HG03103 (cell line): ENCODE measurements around the gene BICRA.
"Not testable (repeated sequence)": the region's sequence is repeated elsewhere in the genome, so short reads cannot be mapped to it uniquely, and the experiment has no call there.

Source experiments
- ATAC-seq: cut with Tn5 transposase; IDR thresholded peaks from one replicate; pipeline ENCODE4 v1.9.1; 2021; ENCODE audit warnings: low read depth; ENCODE audit not compliant: unreplicated experiment

BICRA gene

GRCh38 chr19:47707135-47707925, 98.4 kb downstream of the BICRA start:
- no peak for ATAC-seq

- no peak for ATAC-seq
Measured at GRCh38 chr19:47711652-47712242, 102.8 kb downstream of the BICRA start.

- no peak for ATAC-seq
Measured at GRCh38 chr19:47713046-47714021, 104.4 kb downstream of the BICRA start, which contains the start of gene EHD2. EHD2 (plus strand) TSS chr19:47713422; CDS start chr19:47716613, 3,191 bp downstream.

GRCh38 chr19:47714339-47714738, 105.4 kb downstream of the BICRA start:
- no peak for ATAC-seq

GRCh38 chr19:47714855-47715254, 105.9 kb downstream of the BICRA start:
- not testable (repeated sequence) for ATAC-seq

- ATAC-seq = no peak
Measured at GRCh38 chr19:47716270-47716937, 107.5 kb downstream of the BICRA start.

- not testable (repeated sequence) for ATAC-seq
Measured at GRCh38 chr19:47718415-47719046, 109.6 kb downstream of the BICRA start.

GRCh38 chr19:47719047-47719859, 110.3 kb downstream of the BICRA start:
- no peak for ATAC-seq

- no peak for ATAC-seq
Measured at GRCh38 chr19:47720669-47721422, 111.9 kb downstream of the BICRA start.

GRCh38 chr19:47723581-47723940, 114.6 kb downstream of the BICRA start:
- no peak for ATAC-seq

- no peak for ATAC-seq
Measured at GRCh38 chr19:47725759-47726401, 116.9 kb downstream of the BICRA start.

- ATAC-seq = no peak
Measured at GRCh38 chr19:47726467-47726866, 117.5 kb downstream of the BICRA start.

- not testable (repeated sequence) for ATAC-seq
Measured at GRCh38 chr19:47728295-47728694, 119.4 kb downstream of the BICRA start.

- ATAC-seq = no peak
Measured at GRCh38 chr19:47729468-47729798, 120.5 kb downstream of the BICRA start.

- no peak for ATAC-seq
Measured at GRCh38 chr19:47729799-47730520, 121.0 kb downstream of the BICRA start.

- no peak for ATAC-seq
Measured at GRCh38 chr19:47730521-47730889, 121.6 kb downstream of the BICRA start.

GRCh38 chr19:47730910-47731309, 122.0 kb downstream of the BICRA start:
- no peak for ATAC-seq
